ENCODE data around the gene SERPINB12. TPM values are rescaled to one million over a fixed set of nuclear protein-coding genes. Genes with fewer than 3 reads are reported as not detected.

SERPINB12 gene
- total RNA-seq, 2 donors from 2014 or later = not detected

DNA sequence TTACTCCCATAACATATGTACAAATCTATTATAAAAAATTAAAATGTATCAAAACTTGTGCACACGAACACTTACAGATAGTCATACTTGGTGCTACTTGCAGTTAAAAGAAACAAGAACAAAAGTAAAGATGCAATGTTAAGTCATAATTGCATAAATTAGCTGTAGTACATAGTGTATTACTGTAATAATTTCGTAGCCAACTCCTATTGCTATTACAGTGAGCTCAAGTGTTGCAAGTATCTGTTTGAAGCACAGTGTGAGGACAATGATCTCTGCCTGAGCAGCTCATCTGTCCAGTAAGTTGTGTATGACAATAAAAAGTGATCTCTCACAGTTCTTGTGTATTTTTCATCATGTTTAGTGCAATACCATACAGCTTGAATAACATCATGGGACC lies 37.4 kb downstream of the SERPINB12 start:
- intact Hi-C loops (cut with DNase I) = loop anchor here (10.0 kb wide), 1 partner anchor 65 kb away; no protein-coding TSS in a partner anchor
- WGBS, 2 donors = 53 to 56% methylated on average over 2 of the region's 2 CpGs
- ATAC-seq = no peak

GRCh38 chr18:63585988-63586387 lies 43.8 kb downstream of the SERPINB12 start:
- H3K4me1 ChIP-seq = no peaks in the 10 kb centered on the region
- peaks cover 0 to 4% of the 10 kb centered on the region in 2 donors for H3K27me3 ChIP-seq
- DNase-seq (no peak), ATAC-seq (no peak)
- TF ChIP-seq CTCF (IDR thresholded peaks at IDR 0.05) = no peak
- no peak for TF ChIP-seq POLR2A (IDR thresholded peaks at IDR 0.05)
- no peaks in the 10 kb centered on the region for H3K9me3 ChIP-seq
- no peak overlapping the region for H3K27ac ChIP-seq
- no peaks in the 10 kb centered on the region for H3K36me3 ChIP-seq (replicated peaks in 1 of 2; ENCODE audit: insufficient read depth in 1 of 2, low read depth in 2 of 2)
- H3K4me3 ChIP-seq = no peak overlapping the region
- 68 to 70% methylated on average over 4 of the region's 4 CpGs for WGBS, 2 donors
- intact Hi-C loops (cut with DNase I) = loop anchor here (10.0 kb wide), 1 partner anchor 71 kb away; no protein-coding TSS in a partner anchor

More for the DNA sequence above, 37.4 kb downstream of the SERPINB12 start:
- H3K36me3 ChIP-seq (replicated peaks in 1 of 2; ENCODE audit: insufficient read depth in 1 of 2, low read depth in 2 of 2) = no peaks in the 10 kb centered on the region
- H3K4me3 ChIP-seq = no peak overlapping the region
- no peak for TF ChIP-seq POLR2A (IDR thresholded peaks at IDR 0.05)
- no peak for TF ChIP-seq CTCF (IDR thresholded peaks at IDR 0.05)
- H3K27me3 ChIP-seq = no peaks in the 10 kb centered on the region
- DNase-seq = no peak
- no peak overlapping the region for H3K27ac ChIP-seq
- no peaks in the 10 kb centered on the region for H3K9me3 ChIP-seq
- H3K4me1 ChIP-seq = no peaks in the 10 kb centered on the region

GRCh38 chr18:63586431-63586830 lies 44.3 kb downstream of the SERPINB12 start:
- H3K4me3 ChIP-seq = no peak overlapping the region
- TF ChIP-seq CTCF (IDR thresholded peaks at IDR 0.05) (no peak), POLR2A (IDR thresholded peaks at IDR 0.05) (no peak)
- no peak overlapping the region for H3K27ac ChIP-seq
- 78 to 80% methylated on average over 4 of the region's 4 CpGs for WGBS, 2 donors
- H3K4me1 ChIP-seq = no peaks in the 10 kb centered on the region
- intact Hi-C loops (cut with DNase I) = loop anchor here (10.0 kb wide), 1 partner anchor 72 kb away; no protein-coding TSS in a partner anchor
- H3K27me3 ChIP-seq = peaks cover 0 to 4% of the 10 kb centered on the region in 2 donors
- DNase-seq (no peak), ATAC-seq (no peak)
- H3K36me3 ChIP-seq (replicated peaks in 1 of 2; ENCODE audit: insufficient read depth in 1 of 2, low read depth in 2 of 2) = no peaks in the 10 kb centered on the region
- H3K9me3 ChIP-seq = no peaks in the 10 kb centered on the region

DNA sequence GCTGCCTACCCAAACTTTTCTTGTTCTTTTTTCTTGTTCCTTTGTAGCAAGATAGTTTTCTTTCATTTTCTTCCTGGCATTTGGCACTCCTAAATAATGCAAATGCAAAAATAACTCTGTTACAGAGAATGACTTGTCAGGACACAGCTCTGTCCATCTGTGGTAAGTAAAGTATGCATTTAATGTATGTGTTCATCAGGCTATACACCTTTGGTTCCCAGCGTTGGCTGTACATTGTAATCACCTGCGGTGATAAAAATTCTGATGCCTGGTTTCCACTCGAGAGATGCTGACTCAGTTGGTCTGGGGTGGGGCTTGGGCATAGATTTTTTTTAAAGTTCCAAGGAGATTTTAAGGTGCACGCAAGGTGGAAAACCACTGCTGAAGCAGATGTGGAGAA lies 44.8 kb downstream of the SERPINB12 start, which contains the start of gene SERPINB13:
TSS of gene SERPINB13 (plus strand) at position 378 of the 400 bp plus-strand sequence. CDS start 1,325 bp downstream, outside the sequence.
- H3K4me3 ChIP-seq = no peak within 1 kb of the TSS
- no peak for DNase-seq
- no peaks in the 10 kb centered on the region for H3K36me3 ChIP-seq (replicated peaks in 1 of 2; ENCODE audit: insufficient read depth in 1 of 2, low read depth in 2 of 2)
- H3K4me1 ChIP-seq = no peaks in the 10 kb centered on the region
- no peak for TF ChIP-seq POLR2A (IDR thresholded peaks at IDR 0.05)
- H3K9me3 ChIP-seq = no peaks in the 10 kb centered on the region
- peaks cover 0 to 4% of the 10 kb centered on the region in 2 donors for H3K27me3 ChIP-seq
- H3K27ac ChIP-seq = no peak within 1 kb of the TSS
- WGBS, 2 donors = 78 to 84% methylated on average over 4 of the region's 4 CpGs
- no peak for ATAC-seq
- intact Hi-C loops (cut with DNase I) = loop anchor here (10.0 kb wide), 1 partner anchor 72 kb away; no protein-coding TSS in a partner anchor

DNA sequence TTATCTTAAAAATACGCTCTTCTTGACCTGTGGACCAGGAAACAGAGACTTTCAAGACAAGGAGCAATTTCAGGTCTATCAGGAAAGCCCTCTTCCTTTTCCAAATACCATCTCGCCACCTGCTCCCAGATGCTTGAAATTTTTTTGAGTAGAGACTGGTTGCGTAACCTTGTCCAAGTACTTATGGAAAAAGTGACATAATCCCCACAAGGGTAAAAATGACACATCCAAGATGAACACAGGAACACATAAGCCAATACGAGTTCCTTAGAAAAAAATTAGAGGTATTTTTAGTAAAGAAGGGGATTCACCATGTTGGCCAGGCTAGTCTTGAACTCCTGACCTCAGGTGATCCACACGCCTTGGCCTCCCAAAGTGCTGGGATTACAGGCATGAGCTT lies 46.7 kb downstream of the SERPINB12 start:
- WGBS, 2 donors = 66% methylated on average over 5 of the region's 5 CpGs
- ATAC-seq = no peak
- Histone ChIP-seq H3K9me3 (no peaks in the 10 kb centered on the region), H3K4me3 (no peak overlapping the region), H3K36me3 (replicated peaks in 1 of 2; ENCODE audit: insufficient read depth in 1 of 2, low read depth in 2 of 2) (no peaks in the 10 kb centered on the region), H3K4me1 (no peaks in the 10 kb centered on the region), H3K27me3 (peaks cover 0 to 4% of the 10 kb centered on the region in 2 donors), H3K27ac (no peak overlapping the region)
- TF ChIP-seq POLR2A (IDR thresholded peaks at IDR 0.05) (no peak), CTCF (IDR thresholded peaks at IDR 0.05) (no peak)
- no peak for DNase-seq
- intact Hi-C loops (cut with DNase I) = loop anchor here (10.0 kb wide), 1 partner anchor 74 kb away; no protein-coding TSS in a partner anchor

Data from body of pancreas (tissue), 4 donors.